HG02981 (cell line): Measurements from ENCODE around the gene TFDP2.
"Not testable (repeated sequence)": the region's sequence is repeated elsewhere in the genome, so short reads cannot be mapped to it uniquely, and the experiment has no call there.

Experiments
- ATAC-seq: cut with Tn5 transposase; IDR thresholded peaks from one replicate; pipeline ENCODE4 v1.9.1; 2021; ENCODE audit warnings: mild to moderate bottlenecking, moderate library complexity; ENCODE audit not compliant: unreplicated experiment

Gene TFDP2

GRCh38 chr3:141929341-141929995, 219.9 kb downstream of the TFDP2 start:
- no peak for ATAC-seq

GRCh38 chr3:141928631-141929270, 220.6 kb downstream of the TFDP2 start:
- no peak for ATAC-seq

GRCh38 chr3:141926929-141927328, 222.4 kb downstream of the TFDP2 start:
- no peak for ATAC-seq

GRCh38 chr3:141925677-141926076, 223.7 kb downstream of the TFDP2 start:
- not testable (repeated sequence) for ATAC-seq

GRCh38 chr3:141921316-141921715, 228.0 kb downstream of the TFDP2 start:
- ATAC-seq = no peak

GRCh38 chr3:141920701-141921100, 228.6 kb downstream of the TFDP2 start:
- ATAC-seq = no peak

GRCh38 chr3:141915766-141916165, 233.6 kb downstream of the TFDP2 start:
- ATAC-seq = no peak

- ATAC-seq = no peak
Measured at GRCh38 chr3:141915016-141915415, 234.3 kb downstream of the TFDP2 start.

- ATAC-seq = no peak
Measured at GRCh38 chr3:141914311-141914710, 235.0 kb downstream of the TFDP2 start.

- ATAC-seq = peak; percentile 64
Measured at GRCh38 chr3:141913150-141913811, 236.1 kb downstream of the TFDP2 start.

GRCh38 chr3:141909986-141910385, 239.4 kb downstream of the TFDP2 start:
- ATAC-seq = not testable (repeated sequence)

- ATAC-seq = no peak
Measured at GRCh38 chr3:141909408-141909807, 239.9 kb downstream of the TFDP2 start.

GRCh38 chr3:141905129-141905528, 244.2 kb downstream of the TFDP2 start:
- no peak for ATAC-seq

GRCh38 chr3:141904203-141904602, 245.1 kb downstream of the TFDP2 start:
- ATAC-seq = no peak

GRCh38 chr3:141901914-141902313, 247.4 kb downstream of the TFDP2 start:
- ATAC-seq = no peak

- ATAC-seq = no peak
Measured at GRCh38 chr3:141900343-141900742, 249.0 kb downstream of the TFDP2 start.

GRCh38 chr3:141898908-141899307, 250.4 kb downstream of the TFDP2 start:
- no peak for ATAC-seq

GRCh38 chr3:141895731-141896130, 253.6 kb downstream of the TFDP2 start:
- no peak for ATAC-seq

GRCh38 chr3:141894524-141895176, 254.7 kb downstream of the TFDP2 start:
- ATAC-seq = no peak
